ENCODE measurements around the gene RPL36. TPM values are rescaled to one million over a fixed set of nuclear protein-coding genes. Genes with fewer than 3 reads are reported as not detected.

Gene RPL36
- total RNA-seq, result 564 TPM
- long read RNA-seq, transcript RPL36-202 (3 exons, 556 nt), result minor isoform, 5 of 113 reads
- long read RNA-seq, transcript RPL36-201 (4 exons, 707 nt), result major isoform, 107 of 113 reads
- long read RNA-seq, partial matches to known transcripts, result 0 of 113 reads
- long read RNA-seq, other reads (novel, unspliced or antisense), result 1 of 113 reads

GRCh38 chr19:5690125-5690954, at the start of gene RPL36:
Gene RPL36, plus strand, starts transcription at chr19:5690295. Its CDS starts 213 bp downstream, at chr19:5690508.
- Histone ChIP-seq H3K9me3 (no peaks in the 10 kb centered on the region), H3K27me3 (no peaks in the 10 kb centered on the region), H3K27ac (peak within 1 kb of the TSS; percentile 87), H3K4me1 (peaks cover 13% of the 10 kb centered on the region), H3K4me3 (peak within 1 kb of the TSS; percentile 79), H3K36me3 (peaks cover 38% of the 10 kb centered on the region)
- intact Hi-C loops (cut with DNase I), result no loop called here
- peak; percentile 98 for TF ChIP-seq CTCF (IDR thresholded peaks at IDR 0.05)
- DNase-seq (peak; percentile 99), ATAC-seq (peak; percentile 80)

- Histone ChIP-seq H3K27ac (no peak overlapping the region), H3K4me3 (no peak overlapping the region), H3K36me3 (peaks cover 52% of the 10 kb centered on the region), H3K27me3 (no peaks in the 10 kb centered on the region), H3K9me3 (no peaks in the 10 kb centered on the region), H3K4me1 (peaks cover 10% of the 10 kb centered on the region)
- DNase-seq (no peak), ATAC-seq (no peak)
- intact Hi-C loops (cut with DNase I), result no loop called here
- no peak for TF ChIP-seq CTCF (IDR thresholded peaks at IDR 0.05)
These were observed 48.9 kb upstream of the RPL36 start for GRCh38 chr19:5641171-5641570.

GRCh38 chr19:5642204-5642603, 47.9 kb upstream of the RPL36 start:
- intact Hi-C loops (cut with DNase I), result no loop called here

GRCh38 chr19:5643060-5643459, 47.0 kb upstream of the RPL36 start:
- H3K4me3 ChIP-seq, result no peak overlapping the region
- ATAC-seq (no peak), DNase-seq (no peak)
- no peaks in the 10 kb centered on the region for H3K27me3 ChIP-seq
- intact Hi-C loops (cut with DNase I), result no loop called here
- H3K36me3 ChIP-seq, result peaks cover 70% of the 10 kb centered on the region
- TF ChIP-seq CTCF (IDR thresholded peaks at IDR 0.05), result no peak
- no peak overlapping the region for H3K27ac ChIP-seq
- H3K9me3 ChIP-seq, result no peaks in the 10 kb centered on the region
- peaks cover 3% of the 10 kb centered on the region for H3K4me1 ChIP-seq

More at GRCh38 chr19:5642204-5642603, 47.9 kb upstream of the RPL36 start:
- DNase-seq (no peak), ATAC-seq (no peak)
- Histone ChIP-seq H3K9me3 (no peaks in the 10 kb centered on the region), H3K4me1 (peaks cover 10% of the 10 kb centered on the region), H3K27me3 (no peaks in the 10 kb centered on the region), H3K4me3 (no peak overlapping the region), H3K36me3 (peaks cover 62% of the 10 kb centered on the region), H3K27ac (no peak overlapping the region)
- TF ChIP-seq CTCF (IDR thresholded peaks at IDR 0.05), result no peak

- ATAC-seq (no peak), DNase-seq (no peak)
- TF ChIP-seq CTCF (IDR thresholded peaks at IDR 0.05), result no peak
- H3K4me3 ChIP-seq, result no peak overlapping the region
- H3K27me3 ChIP-seq, result no peaks in the 10 kb centered on the region
- intact Hi-C loops (cut with DNase I), result no loop called here
- no peaks in the 10 kb centered on the region for H3K4me1 ChIP-seq
- no peak overlapping the region for H3K27ac ChIP-seq
- no peaks in the 10 kb centered on the region for H3K9me3 ChIP-seq
- H3K36me3 ChIP-seq, result peaks cover 77% of the 10 kb centered on the region
These were observed 46.1 kb upstream of the RPL36 start for GRCh38 chr19:5644037-5644436.

Measured in upper lobe of right lung (tissue), 1 donor.